ENCODE measurements around the gene MIA3. TPM values are rescaled to one million over a fixed set of nuclear protein-coding genes. Genes with fewer than 3 reads are reported as not detected.

The MIA3 gene
- polyA plus RNA-seq, 1 of the 3 experiments (the other 2 are of a cell fraction), result 51.4 TPM

DNA sequence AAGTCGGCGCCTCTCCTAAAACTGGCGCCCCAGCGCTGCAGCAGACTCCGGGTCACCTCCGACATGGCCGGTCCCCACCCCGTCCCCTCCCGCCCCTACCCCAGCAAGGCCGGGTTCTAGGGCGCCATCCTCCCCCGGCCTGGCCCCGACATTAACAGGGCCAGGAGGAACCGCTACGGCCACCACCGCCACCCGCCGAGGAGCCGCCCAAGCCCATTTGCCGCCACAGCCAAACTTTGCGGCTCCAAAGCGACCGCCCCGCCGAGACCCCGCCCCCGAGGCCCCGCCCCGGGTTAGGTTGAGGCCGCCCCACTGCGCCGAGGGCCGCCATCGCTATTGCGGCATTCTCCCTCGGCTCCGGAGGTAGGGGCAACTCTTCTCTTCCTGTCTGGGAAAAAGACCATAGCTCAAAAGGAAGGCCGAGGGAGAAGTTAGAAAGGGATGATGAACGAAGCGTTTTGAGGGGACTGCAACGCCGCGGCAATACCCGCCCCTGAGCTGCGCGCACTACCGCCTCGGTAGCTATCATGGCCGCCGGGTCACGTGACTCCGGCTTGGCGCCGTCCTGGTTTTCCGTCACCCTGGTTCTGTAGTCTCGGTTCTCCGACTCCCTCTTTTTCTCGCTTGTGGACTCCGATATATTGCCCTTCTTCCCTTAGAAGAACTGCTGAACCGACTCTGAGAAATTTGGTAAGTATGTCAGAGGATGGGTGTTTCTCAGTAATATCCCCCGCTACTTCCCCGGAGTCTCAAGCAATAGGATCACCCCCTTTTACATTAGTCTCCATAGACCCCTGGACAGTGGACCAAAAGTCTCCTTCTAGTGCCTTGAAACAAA is 94.6 kb downstream of the MIA3 start, which contains the start of the genes AIDA and BROX:
Gene AIDA (minus strand): TSS at position 239 of the 838 bp plus-strand sequence. CDS start 174 bp downstream, at position 65.
Gene BROX (plus strand): TSS at position 312 of the 838 bp plus-strand sequence. CDS start 3,136 bp downstream, outside the sequence.
- ChIA-PET POLR2A (interaction anchor here (0.9 to 1.6 kb wide), 5 partner anchors 20 to 971 kb away, joined by 3 to 12 read pairs (median 4); partner anchors contain the start of genes DUSP10 and TAF1A), CTCF (interaction anchor here (0.9 to 2.0 kb wide), 3 partner anchors 19 to 411 kb away, joined by 3 to 4 read pairs (median 3); no protein-coding TSS in a partner anchor)
- H3F3A ChIP-seq (replicated peaks; ENCODE audit: insufficient read depth), result peaks cover 10% of the 10 kb centered on the region
- 12% methylated on average over 50 of the region's 62 CpGs for WGBS (ENCODE audit: low lambda C conversion rate)
- TF ChIP-seq, protein P1, sequence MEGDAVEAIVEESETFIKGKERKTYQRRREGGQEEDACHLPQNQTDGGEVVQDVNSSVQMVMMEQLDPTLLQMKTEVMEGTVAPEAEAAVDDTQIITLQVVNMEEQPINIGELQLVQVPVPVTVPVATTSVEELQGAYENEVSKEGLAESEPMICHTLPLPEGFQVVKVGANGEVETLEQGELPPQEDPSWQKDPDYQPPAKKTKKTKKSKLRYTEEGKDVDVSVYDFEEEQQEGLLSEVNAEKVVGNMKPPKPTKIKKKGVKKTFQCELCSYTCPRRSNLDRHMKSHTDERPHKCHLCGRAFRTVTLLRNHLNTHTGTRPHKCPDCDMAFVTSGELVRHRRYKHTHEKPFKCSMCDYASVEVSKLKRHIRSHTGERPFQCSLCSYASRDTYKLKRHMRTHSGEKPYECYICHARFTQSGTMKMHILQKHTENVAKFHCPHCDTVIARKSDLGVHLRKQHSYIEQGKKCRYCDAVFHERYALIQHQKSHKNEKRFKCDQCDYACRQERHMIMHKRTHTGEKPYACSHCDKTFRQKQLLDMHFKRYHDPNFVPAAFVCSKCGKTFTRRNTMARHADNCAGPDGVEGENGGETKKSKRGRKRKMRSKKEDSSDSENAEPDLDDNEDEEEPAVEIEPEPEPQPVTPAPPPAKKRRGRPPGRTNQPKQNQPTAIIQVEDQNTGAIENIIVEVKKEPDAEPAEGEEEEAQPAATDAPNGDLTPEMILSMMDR (IDR thresholded peaks at IDR 0.05), result no peak
- TF ChIP-seq RXRA (IDR thresholded peaks at IDR 0.05; ENCODE audit: borderline replicate concordance, low read depth) (no peak), NFIC (IDR thresholded peaks at IDR 0.05; ENCODE audit: borderline replicate concordance) (no peak), RCOR1 (IDR thresholded peaks at IDR 0.05; ENCODE audit: low read length) (no peak), JUND (IDR thresholded peaks at IDR 0.05) (no peak), ELF1 (IDR thresholded peaks at IDR 0.05) (peak; percentile 100), TAF1 (IDR thresholded peaks at IDR 0.05; ENCODE audit: borderline replicate concordance, low read depth, low read length) (peak; percentile 50; the same call in 1 of the 2 replicates), TCF12 (IDR thresholded peaks at IDR 0.05) (no peak), MXI1 (IDR thresholded peaks at IDR 0.05; ENCODE audit: low read depth, low read length) (0 out of 2 replicates have a peak, but pooled peaks have one; percentile 19), RAD21 (IDR thresholded peaks at IDR 0.05; ENCODE audit: low read length) (no peak), EZH2phosphoT487 (IDR thresholded peaks at IDR 0.05; ENCODE audit: borderline replicate concordance, low read depth) (no peak), FOSL2 (IDR thresholded peaks at IDR 0.05; ENCODE audit: borderline replicate concordance, low read depth) (no peak), FOXM1 (IDR thresholded peaks at IDR 0.05; ENCODE audit: low read depth) (no peak), SIN3A (IDR thresholded peaks at IDR 0.05; ENCODE audit: borderline replicate concordance, low read depth, low read length) (peak; percentile 34; the same call in 1 of the 2 replicates), YY1 (IDR thresholded peaks at IDR 0.05; ENCODE audit: low read depth) (peak; percentile 100), POLR2AphosphoS5 (IDR thresholded peaks at IDR 0.05; ENCODE audit: low read depth, low read length) (peak; percentile 50), CHD2 (IDR thresholded peaks at IDR 0.05; ENCODE audit: low read length, partially characterized antibody) (no peak)
- TF ChIP-seq, protein P2, sequence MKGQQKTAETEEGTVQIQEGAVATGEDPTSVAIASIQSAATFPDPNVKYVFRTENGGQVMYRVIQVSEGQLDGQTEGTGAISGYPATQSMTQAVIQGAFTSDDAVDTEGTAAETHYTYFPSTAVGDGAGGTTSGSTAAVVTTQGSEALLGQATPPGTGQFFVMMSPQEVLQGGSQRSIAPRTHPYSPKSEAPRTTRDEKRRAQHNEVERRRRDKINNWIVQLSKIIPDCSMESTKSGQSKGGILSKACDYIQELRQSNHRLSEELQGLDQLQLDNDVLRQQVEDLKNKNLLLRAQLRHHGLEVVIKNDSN (IDR thresholded peaks at IDR 0.05; ENCODE audit: borderline replicate concordance, low read depth), result peak; percentile 99
- TF ChIP-seq, protein P3, sequence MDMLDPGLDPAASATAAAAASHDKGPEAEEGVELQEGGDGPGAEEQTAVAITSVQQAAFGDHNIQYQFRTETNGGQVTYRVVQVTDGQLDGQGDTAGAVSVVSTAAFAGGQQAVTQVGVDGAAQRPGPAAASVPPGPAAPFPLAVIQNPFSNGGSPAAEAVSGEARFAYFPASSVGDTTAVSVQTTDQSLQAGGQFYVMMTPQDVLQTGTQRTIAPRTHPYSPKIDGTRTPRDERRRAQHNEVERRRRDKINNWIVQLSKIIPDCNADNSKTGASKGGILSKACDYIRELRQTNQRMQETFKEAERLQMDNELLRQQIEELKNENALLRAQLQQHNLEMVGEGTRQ (IDR thresholded peaks at IDR 0.05; ENCODE audit: borderline replicate concordance, low read depth, low read length), result peak; percentile 86
- TF ChIP-seq, protein P4, sequence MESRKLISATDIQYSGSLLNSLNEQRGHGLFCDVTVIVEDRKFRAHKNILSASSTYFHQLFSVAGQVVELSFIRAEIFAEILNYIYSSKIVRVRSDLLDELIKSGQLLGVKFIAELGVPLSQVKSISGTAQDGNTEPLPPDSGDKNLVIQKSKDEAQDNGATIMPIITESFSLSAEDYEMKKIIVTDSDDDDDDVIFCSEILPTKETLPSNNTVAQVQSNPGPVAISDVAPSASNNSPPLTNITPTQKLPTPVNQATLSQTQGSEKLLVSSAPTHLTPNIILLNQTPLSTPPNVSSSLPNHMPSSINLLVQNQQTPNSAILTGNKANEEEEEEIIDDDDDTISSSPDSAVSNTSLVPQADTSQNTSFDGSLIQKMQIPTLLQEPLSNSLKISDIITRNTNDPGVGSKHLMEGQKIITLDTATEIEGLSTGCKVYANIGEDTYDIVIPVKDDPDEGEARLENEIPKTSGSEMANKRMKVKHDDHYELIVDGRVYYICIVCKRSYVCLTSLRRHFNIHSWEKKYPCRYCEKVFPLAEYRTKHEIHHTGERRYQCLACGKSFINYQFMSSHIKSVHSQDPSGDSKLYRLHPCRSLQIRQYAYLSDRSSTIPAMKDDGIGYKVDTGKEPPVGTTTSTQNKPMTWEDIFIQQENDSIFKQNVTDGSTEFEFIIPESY (IDR thresholded peaks at IDR 0.05; ENCODE audit: borderline replicate concordance, low read depth), result no peak
- TF ChIP-seq, protein P5, sequence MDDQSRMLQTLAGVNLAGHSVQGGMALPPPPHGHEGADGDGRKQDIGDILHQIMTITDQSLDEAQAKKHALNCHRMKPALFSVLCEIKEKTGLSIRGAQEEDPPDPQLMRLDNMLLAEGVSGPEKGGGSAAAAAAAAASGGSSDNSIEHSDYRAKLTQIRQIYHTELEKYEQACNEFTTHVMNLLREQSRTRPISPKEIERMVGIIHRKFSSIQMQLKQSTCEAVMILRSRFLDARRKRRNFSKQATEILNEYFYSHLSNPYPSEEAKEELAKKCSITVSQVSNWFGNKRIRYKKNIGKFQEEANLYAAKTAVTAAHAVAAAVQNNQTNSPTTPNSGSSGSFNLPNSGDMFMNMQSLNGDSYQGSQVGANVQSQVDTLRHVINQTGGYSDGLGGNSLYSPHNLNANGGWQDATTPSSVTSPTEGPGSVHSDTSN (IDR thresholded peaks at IDR 0.05), result peak; percentile 12; the same call in 1 of the 2 replicates
- TF ChIP-seq, protein P6, sequence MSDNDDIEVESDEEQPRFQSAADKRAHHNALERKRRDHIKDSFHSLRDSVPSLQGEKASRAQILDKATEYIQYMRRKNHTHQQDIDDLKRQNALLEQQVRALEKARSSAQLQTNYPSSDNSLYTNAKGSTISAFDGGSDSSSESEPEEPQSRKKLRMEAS (IDR thresholded peaks at IDR 0.05; ENCODE audit: low read depth), result peak; percentile 84
- peaks cover 74% of the 10 kb centered on the region for H3K79me2 ChIP-seq (ENCODE audit: insufficient read depth)
- peak within 1 kb of the TSS; percentile 72 to 91 for H3K4me3 ChIP-seq (ENCODE audit: low read depth in 2 of 2, low read length in 1 of 2)
- peaks cover 16 to 25% of the 10 kb centered on the region in 2 experiments for H3K36me3 ChIP-seq (replicated peaks in 1 of 2; ENCODE audit: control insufficient read depth in 1 of 2, insufficient read depth in 2 of 2, low read length in 1 of 2)
- peaks cover 0 to 11% of the 10 kb centered on the region in 2 experiments; a peak in 3 of 4 replicates for H3K4me1 ChIP-seq (ENCODE audit: control insufficient read depth in 1 of 2, insufficient read depth in 2 of 2, low read depth in 1 of 2, low read length in 1 of 2)
- H4K20me1 ChIP-seq (ENCODE audit: insufficient read depth), result no peaks in the 10 kb centered on the region
- DNase-seq, result peak; percentile 94
- H3K9me2 ChIP-seq, result no peaks in the 10 kb centered on the region
- H3K9ac ChIP-seq, result peak within 1 kb of the TSS; percentile 86
- H2AFZ ChIP-seq (ENCODE audit: low read depth), result peak within 1 kb of the TSS; percentile 86
- H3K27me3 ChIP-seq (ENCODE audit: insufficient read depth), result no peaks in the 10 kb centered on the region
- no peaks in the 10 kb centered on the region for H3K9me3 ChIP-seq
- H3K4me2 ChIP-seq, result peak within 1 kb of the TSS; percentile 84
- H3K27ac ChIP-seq (ENCODE audit: low read depth in 2 of 2, low read length in 1 of 2), result peak within 1 kb of the TSS; percentile 93 to 99
